BE2C (cell line): Measurements from ENCODE around the gene PTPN3.

Experiments used
- DNase-seq: peaks from one replicate; pipeline ENCODE4 v3.0.0-alpha.2; 2020
- H3K27me3 ChIP-seq: fragments of 250-450 bp; sonication (Bioruptor Pico); 2 replicates; pipeline ENCODE4 v1.5.1; 2020; ENCODE audit warnings: mild to moderate bottlenecking
- H3K36me3 ChIP-seq: fragments of 250-450 bp; sonication (Bioruptor Pico); 2 replicates; pipeline ENCODE4 v1.5.1; 2020; ENCODE audit warnings: mild to moderate bottlenecking
- H3K4me1 ChIP-seq: fragments of 250-450 bp; sonication (Bioruptor Pico); 2 replicates; pipeline ENCODE4 v1.5.1; 2020
- H3K4me3 ChIP-seq: 2 replicates; pipeline ENCODE4 v1.5.1; 2011; ENCODE audit warnings: low read depth, low read length
- H3K9me3 ChIP-seq: fragments of 250-450 bp; sonication (Bioruptor Pico); 2 replicates; pipeline ENCODE4 v1.5.1; 2020
- CTCF ChIP-seq: IDR thresholded peaks from 2 replicates; pipeline ENCODE4 v1.5.1; 2012; ENCODE audit warnings: mild to moderate bottlenecking, low read depth, low read length

The PTPN3 gene

GRCh38 chr9:109416135-109416706, 81.9 kb downstream of the PTPN3 start:
- H3K4me1 ChIP-seq: no peaks in the 10 kb centered on the region
- no peak for TF ChIP-seq CTCF
- no peaks in the 10 kb centered on the region; the same call in 1 of the 2 replicates for H3K27me3 ChIP-seq
- no peak for DNase-seq
- H3K36me3 ChIP-seq: no peaks in the 10 kb centered on the region
- H3K4me3 ChIP-seq: no peak overlapping the region
- no peaks in the 10 kb centered on the region for H3K9me3 ChIP-seq

- no peak for DNase-seq
- no peaks in the 10 kb centered on the region; the same call in 1 of the 2 replicates for H3K27me3 ChIP-seq
- TF ChIP-seq CTCF: no peak
- no peaks in the 10 kb centered on the region for H3K9me3 ChIP-seq
- H3K4me1 ChIP-seq: no peaks in the 10 kb centered on the region
- H3K36me3 ChIP-seq: no peaks in the 10 kb centered on the region
- H3K4me3 ChIP-seq: no peak overlapping the region
These were observed 83.9 kb downstream of the PTPN3 start for GRCh38 chr9:109414125-109414785.

GRCh38 chr9:109411798-109412352, 86.2 kb downstream of the PTPN3 start:
- DNase-seq: peak; percentile 14
- H3K4me3 ChIP-seq: no peak overlapping the region
- H3K36me3 ChIP-seq: no peaks in the 10 kb centered on the region
- H3K27me3 ChIP-seq: no peaks in the 10 kb centered on the region; the same call in 1 of the 2 replicates
- peak; percentile 86 for TF ChIP-seq CTCF
- H3K4me1 ChIP-seq: no peaks in the 10 kb centered on the region
- no peaks in the 10 kb centered on the region for H3K9me3 ChIP-seq

GRCh38 chr9:109411069-109411761, 86.9 kb downstream of the PTPN3 start:
- no peak for TF ChIP-seq CTCF
- Histone ChIP-seq H3K36me3 (no peaks in the 10 kb centered on the region), H3K9me3 (no peaks in the 10 kb centered on the region), H3K4me1 (no peaks in the 10 kb centered on the region), H3K27me3 (no peaks in the 10 kb centered on the region; the same call in 1 of the 2 replicates), H3K4me3 (no peak overlapping the region)
- DNase-seq: no peak

- Histone ChIP-seq H3K27me3 (peaks cover 5% of the 10 kb centered on the region; the same call in 1 of the 2 replicates), H3K4me3 (no peak overlapping the region), H3K36me3 (no peaks in the 10 kb centered on the region), H3K4me1 (no peaks in the 10 kb centered on the region), H3K9me3 (no peaks in the 10 kb centered on the region)
- peak; percentile 35 for DNase-seq
- peak; percentile 29; the same call in 1 of the 2 replicates for TF ChIP-seq CTCF
These were observed 88.2 kb downstream of the PTPN3 start for GRCh38 chr9:109409773-109410397.
